HG03060 (cell line): Measurements from ENCODE around the gene PITPNM3.
"Not testable (repeated sequence)": the region's sequence is repeated elsewhere in the genome, so short reads cannot be mapped to it uniquely, and the experiment has no call there.

ENCODE experiments used
- ATAC-seq: cut with Tn5 transposase; IDR thresholded peaks from one replicate; pipeline ENCODE4 v1.9.1; 2021; ENCODE audit warnings: low read depth, moderate number of reproducible peaks; ENCODE audit not compliant: unreplicated experiment

PITPNM3 gene

GRCh38 chr17:6485646-6486412, 70.5 kb downstream of the PITPNM3 start:
- no peak for ATAC-seq

DNA sequence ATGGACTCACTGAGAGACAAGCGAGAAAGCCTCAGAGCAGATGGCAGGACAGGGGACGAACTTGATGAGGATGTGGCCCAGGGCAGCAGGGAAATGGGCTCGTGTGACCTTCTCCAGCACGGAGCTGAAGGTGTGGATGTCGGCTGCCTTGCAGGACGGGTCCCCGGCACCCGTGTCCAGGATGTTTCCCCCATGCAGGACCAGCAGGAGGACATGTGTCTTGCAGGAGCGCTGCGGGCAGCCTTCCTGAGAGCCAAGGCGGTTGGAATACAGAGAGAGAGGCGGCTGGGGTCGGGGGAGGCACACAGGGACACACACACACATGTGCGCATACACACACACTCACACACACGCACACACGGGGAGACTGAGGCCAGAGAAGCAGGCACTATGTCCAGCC, 72.8 kb downstream of the PITPNM3 start:
- ATAC-seq, result no peak

DNA sequence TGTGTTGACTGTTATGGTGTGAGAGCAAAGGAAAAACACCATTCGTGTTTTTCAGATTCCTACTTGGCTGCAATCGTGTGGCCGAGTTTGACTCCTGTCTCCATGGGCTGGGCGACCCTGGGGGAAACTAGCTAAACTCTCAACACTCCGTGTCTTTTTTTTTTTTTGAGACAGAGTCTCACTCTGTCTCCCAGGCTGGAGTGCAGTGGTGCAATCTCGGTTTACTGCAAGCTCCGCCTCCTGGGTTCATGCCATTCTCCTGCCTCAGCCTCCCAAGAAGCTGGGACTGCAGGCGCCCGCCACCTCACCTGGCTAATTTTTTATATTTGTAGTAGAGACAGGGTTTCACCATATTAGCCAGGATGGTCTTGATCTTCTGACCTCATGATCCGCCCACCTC, 73.6 kb downstream of the PITPNM3 start:
- not testable (repeated sequence) for ATAC-seq

DNA sequence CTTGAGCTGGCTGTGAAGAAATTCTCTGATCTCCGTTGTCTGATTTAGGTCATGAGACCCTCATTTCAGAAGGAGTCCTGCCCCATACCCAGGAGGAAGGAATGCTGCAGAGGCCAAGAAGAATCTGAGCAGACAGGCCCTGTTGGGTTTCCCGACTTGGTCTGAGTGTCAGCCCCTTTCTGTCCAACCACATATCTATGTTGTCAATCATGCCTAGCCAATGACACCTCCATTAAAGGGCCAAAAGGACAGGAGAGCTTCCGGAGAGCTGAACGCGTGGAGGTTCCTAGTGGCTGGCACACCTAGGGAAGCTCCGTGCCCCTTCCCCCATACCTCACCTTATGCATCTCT, 74.3 kb downstream of the PITPNM3 start:
- ATAC-seq, result no peak

DNA sequence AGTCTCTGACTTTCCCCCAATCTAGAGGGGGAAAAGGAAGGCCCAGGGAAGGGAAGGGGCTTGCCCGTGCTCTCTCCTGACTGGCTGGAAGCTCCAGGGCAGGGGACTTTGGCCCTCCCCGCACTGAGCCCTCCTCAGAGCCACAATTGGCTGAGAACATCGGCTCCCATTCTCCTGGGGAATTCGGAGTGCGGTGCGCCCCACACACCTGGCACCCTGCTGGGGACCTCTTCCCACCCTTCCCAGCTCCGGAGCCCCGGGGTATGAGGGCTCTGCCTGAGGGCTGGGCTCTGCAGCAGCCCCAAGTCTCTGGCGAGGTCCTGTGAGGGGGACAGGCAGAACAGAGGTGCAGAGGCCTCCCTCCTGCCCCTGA, 76.1 kb downstream of the PITPNM3 start:
- no peak for ATAC-seq

GRCh38 chr17:6479622-6480302, 76.6 kb downstream of the PITPNM3 start:
- ATAC-seq, result no peak

DNA sequence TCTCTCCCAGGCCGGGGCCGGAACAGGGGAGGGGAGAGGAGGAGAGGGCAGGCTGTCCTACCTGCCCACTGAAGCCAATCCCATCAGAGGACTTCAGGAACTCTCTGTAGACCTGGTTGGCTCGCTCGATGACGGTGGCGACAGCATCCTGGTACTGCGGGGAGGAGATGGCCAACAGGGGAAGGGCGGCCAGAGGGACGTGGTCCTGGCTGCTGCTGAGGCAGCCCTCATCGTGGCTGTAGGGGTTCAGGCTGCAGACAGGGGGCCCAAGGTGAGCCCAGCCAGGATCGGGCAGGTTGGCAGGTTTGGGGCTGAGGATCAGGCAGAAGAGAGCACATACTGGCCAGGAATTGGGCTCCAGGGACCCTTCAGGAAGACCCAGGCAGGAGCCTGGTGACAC, 77.9 kb downstream of the PITPNM3 start:
- ATAC-seq, result no peak

GRCh38 chr17:6477831-6478383, 78.4 kb downstream of the PITPNM3 start:
- no peak for ATAC-seq

DNA sequence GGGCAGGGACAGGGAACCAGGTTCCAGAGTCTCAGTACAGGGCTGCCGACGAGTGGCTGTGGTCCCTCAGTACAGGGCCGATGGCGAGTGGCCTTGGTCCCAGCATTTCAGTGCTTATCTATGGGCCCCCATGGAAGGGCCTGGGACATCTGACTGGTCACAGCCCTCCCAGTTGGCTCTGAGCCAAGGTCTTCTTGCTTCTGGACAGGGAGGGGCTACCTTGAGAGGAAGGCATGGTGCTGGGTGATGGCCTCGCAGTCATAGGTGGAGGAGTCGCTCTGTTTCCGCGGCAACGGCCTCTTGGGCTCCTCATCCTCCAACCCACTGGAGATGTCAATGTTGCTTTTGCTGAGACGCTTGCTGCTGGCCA, 79.6 kb downstream of the PITPNM3 start:
- ATAC-seq, result no peak

DNA sequence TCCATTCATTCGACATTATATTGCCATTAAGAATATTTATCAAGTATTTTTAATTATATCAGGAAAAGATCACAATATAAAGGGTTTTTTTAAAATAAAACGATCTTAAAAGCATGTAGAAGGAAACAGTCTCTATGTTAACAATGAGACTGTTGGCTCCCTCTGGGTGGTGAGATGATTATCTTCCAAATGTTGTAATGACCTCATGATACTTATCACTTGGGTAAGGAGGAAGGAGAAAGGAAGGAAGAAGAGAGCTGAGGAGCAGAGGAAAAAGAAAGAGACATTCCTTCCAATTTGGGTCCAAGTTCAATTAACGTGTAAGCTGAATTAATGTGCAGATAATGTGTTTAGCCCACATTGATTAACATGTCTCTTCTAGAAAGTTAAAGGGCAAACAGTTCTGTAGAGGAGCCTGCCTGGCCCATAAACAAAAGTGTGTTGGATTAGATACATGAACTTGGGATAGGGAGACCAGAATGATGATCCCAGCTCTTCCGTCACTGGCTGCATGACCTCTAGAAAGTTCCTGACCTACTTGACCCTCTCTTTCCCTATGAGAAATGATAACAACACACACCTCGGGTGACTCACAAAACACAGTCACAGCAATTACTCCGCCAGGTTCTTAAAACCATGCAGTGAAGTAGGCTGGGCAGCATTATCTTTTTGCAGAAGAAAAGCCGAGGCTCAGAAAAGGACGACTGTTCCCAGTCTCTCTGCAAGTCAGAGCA, 80.1 kb downstream of the PITPNM3 start:
- ATAC-seq, result no peak

DNA sequence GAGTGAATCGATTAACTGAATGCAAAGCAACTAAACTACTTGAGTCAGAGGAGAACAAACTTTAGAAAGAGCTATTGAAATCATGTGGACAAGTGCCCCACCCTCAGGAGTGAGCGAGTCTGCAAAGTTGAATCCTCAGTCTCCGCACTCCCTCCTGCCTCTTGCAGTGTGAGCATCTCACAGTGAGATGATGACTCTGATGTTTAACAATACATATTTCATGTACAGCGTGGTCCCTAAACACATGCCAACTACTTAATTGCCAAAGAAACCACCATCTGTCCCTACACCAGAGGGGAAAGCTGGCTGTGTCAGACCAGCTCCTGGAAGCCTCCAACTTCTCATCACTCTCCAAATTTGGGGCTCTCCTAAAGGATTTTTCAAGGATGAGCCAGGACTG, 80.9 kb downstream of the PITPNM3 start:
- no peak for ATAC-seq

- ATAC-seq, result no peak
Observed at GRCh38 chr17:6474906-6475305, 81.4 kb downstream of the PITPNM3 start.

GRCh38 chr17:6474376-6474775, 82.0 kb downstream of the PITPNM3 start:
- ATAC-seq, result no peak

DNA sequence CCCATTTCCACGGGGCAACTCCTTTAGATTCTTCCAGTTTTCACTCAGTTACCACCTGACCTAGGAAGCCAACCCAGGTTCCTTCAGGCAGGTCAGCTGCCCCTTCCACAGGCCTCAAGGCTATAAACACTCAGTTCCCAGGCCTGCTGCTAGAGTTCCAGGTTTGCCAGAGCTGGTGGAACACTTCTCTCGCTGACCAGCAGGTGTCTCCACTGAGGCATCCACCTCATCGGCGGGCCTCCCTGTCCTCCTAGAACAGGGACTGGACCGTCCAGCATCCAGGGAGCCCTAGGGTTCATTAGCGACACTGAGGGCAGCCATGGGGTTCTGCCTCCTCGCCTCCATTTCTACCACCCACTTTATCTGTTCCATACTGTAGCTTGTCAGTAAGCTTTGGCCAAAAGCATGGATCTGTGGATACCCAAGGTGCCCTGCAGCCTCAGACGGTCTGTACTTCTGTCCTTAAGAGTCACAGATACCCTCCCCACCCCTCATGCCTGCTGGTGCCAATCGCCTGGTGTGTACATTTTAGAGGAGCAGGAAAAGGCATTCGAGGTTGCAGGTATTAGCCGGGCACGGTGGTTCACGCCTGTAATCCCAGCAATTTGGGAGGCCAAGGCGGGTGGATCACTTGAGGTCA, 83.1 kb downstream of the PITPNM3 start:
- no peak for ATAC-seq

DNA sequence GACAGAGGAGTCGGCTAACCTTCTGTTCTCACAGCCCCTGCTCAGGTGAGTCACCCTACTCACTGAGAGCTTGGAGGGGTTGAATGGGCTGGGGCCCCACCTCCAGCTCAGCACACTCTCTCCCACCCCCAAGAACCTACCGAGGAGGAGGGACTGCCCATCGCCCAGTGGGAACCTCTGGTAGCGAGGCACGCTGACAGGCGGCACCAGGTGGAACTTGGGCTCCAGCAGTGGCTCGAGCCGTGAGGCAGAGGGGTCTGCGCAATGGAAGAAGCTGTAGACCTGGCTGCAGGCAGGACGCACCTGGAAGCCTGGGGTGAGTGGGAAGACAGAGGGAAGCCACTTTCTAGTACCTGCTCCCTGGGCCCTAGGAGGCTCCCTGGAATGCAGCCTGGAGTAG, 83.8 kb downstream of the PITPNM3 start:
- ATAC-seq, result no peak

- no peak for ATAC-seq
Observed at GRCh38 chr17:6471531-6472465, 84.6 kb downstream of the PITPNM3 start.

GRCh38 chr17:6470751-6471521, 85.4 kb downstream of the PITPNM3 start:
- ATAC-seq, result no peak

DNA sequence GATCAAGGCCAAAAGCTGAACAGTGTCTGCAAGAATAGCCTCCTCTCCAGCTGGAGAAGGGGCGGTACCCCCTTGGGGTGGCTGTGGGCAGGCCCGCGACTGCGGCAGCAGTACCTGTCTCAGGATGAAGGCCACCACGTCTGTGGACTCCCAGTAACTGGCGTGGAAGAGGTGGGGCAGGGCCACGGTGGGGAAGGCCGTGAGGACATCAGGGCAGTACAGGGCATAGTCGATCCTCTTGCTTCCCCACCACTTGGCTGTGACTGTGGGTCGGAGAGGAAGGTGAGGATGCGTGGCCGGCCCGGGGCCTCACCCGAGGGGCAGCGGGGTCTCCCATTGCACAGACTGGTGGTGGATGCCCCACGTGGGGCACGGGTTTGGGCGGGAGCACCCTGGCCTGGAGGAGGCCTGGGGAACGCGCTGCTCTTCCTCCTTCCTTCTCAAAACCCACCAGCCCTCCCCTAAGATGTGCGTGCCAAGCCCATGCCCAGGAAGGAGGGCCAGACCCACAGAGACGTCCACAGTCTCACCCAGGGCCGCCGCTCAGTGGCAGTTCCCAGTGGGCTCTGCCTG, 86.1 kb downstream of the PITPNM3 start:
- no peak for ATAC-seq
